OCI-LY3 (cell line): Measurements from ENCODE around the gene DOCK8.

Source experiments
- H2AFZ ChIP-seq: fragments of 200-600, 300-600 bp; shearing (Covaris generic); 2 replicates; pipeline ENCODE4 v1.6.0; 2014; ENCODE audit warnings: antibody characterized with exemption, low read depth, low read length
- H3K27ac ChIP-seq: fragments of 200-600, 300-600 bp; sonication (generic); 2 replicates; pipeline ENCODE4 v1.5.1; 2014; ENCODE audit warnings: mild to moderate bottlenecking, low read length, moderate library complexity, mixed read lengths
- H3K27me3 ChIP-seq: fragments of 200-600, 300-600 bp; sonication (generic); 2 replicates; pipeline ENCODE4 v1.6.1; 2014; ENCODE audit warnings: low read depth, low read length, mixed read lengths
- H3K36me3 ChIP-seq: fragments of 200-600, 300-600 bp; sonication (generic); replicated peaks from 2 replicates; pipeline ENCODE3; 2014; ENCODE audit warnings: low read depth, low read length, mixed read lengths
- H3K4me1 ChIP-seq: fragments of 300-600, 200-600 bp; sonication (generic); 2 replicates; pipeline ENCODE4 v1.6.1; 2014; ENCODE audit warnings: low read length, mixed read lengths
- H3K4me2 ChIP-seq: fragments of 200-600, 300-600 bp; sonication (generic); 2 replicates; pipeline ENCODE4 v1.6.1; 2014; ENCODE audit warnings: low read length, mixed read lengths
- H3K4me3 ChIP-seq: fragments of 300-600, 200-600 bp; sonication (generic); 2 replicates; pipeline ENCODE4 v1.5.1; 2014; ENCODE audit warnings: antibody characterized with exemption, mild to moderate bottlenecking, low read length, moderate library complexity
- H3K79me2 ChIP-seq: fragments of 300-600, 200-600 bp; shearing (Covaris generic); 2 replicates; pipeline ENCODE4 v1.6.1; 2014; ENCODE audit warnings: mild to moderate bottlenecking, low read length, mixed read lengths
- H3K9ac ChIP-seq: fragments of 300-600, 200-600 bp; shearing (Covaris generic); 2 replicates; pipeline ENCODE4 v1.6.0; 2014; ENCODE audit warnings: mild to moderate bottlenecking, low read length, moderate library complexity
- H3K9me3 ChIP-seq: fragments of 200-600, 300-600 bp; shearing (Covaris generic); 2 replicates; pipeline ENCODE4 v1.6.1; 2014; ENCODE audit warnings: low read length, mixed read lengths; ENCODE audit not compliant: insufficient read depth
- H4K20me1 ChIP-seq: fragments of 200-600, 300-600 bp; sonication (generic); 2 replicates; pipeline ENCODE4 v1.6.1; 2016; ENCODE audit warnings: low read length, mixed read lengths; ENCODE audit not compliant: insufficient read depth
- CTCF ChIP-seq: fragments of 200-600, 300-600 bp; sonication (generic); IDR thresholded peaks from 2 replicates; pipeline ENCODE4 v1.5.1; 2014; ENCODE audit warnings: antibody characterized with exemption, low read length, low read depth
- EZH2phosphoT487 ChIP-seq: fragments of 200-600 bp; shearing (Covaris generic); IDR thresholded peaks from 2 replicates; pipeline ENCODE4 v1.6.1; 2018; ENCODE audit warnings: antibody characterized with exemption, mixed run types, low read depth

DOCK8 gene

GRCh38 chr9:272251-273213 is 57.9 kb downstream of the DOCK8 start:
- H3K9me3 ChIP-seq: no peaks in the 10 kb centered on the region
- peak overlapping the region; percentile 82 for H3K4me3 ChIP-seq
- H4K20me1 ChIP-seq: no peaks in the 10 kb centered on the region
- H3K4me1 ChIP-seq: peaks cover 14% of the 10 kb centered on the region
- peak overlapping the region; percentile 76 for H3K4me2 ChIP-seq
- peak overlapping the region; percentile 81 for H3K9ac ChIP-seq
- H3K36me3 ChIP-seq: peaks cover 21% of the 10 kb centered on the region
- peaks cover 20% of the 10 kb centered on the region for H3K79me2 ChIP-seq
- no peak for TF ChIP-seq EZH2phosphoT487
- H3K27ac ChIP-seq: peak overlapping the region; percentile 88
- H2AFZ ChIP-seq: peak overlapping the region; percentile 93
- H3K27me3 ChIP-seq: no peaks in the 10 kb centered on the region

- H3K9ac ChIP-seq: no peak overlapping the region
- peaks cover 14% of the 10 kb centered on the region for H3K4me1 ChIP-seq
- no peaks in the 10 kb centered on the region for H4K20me1 ChIP-seq
- no peak overlapping the region for H2AFZ ChIP-seq
- H3K4me2 ChIP-seq: peak overlapping the region; percentile 76; the same call in 1 of the 2 replicates
- H3K27ac ChIP-seq: no peak overlapping the region
- H3K36me3 ChIP-seq: peaks cover 27% of the 10 kb centered on the region
- no peaks in the 10 kb centered on the region for H3K9me3 ChIP-seq
- peaks cover 20% of the 10 kb centered on the region for H3K79me2 ChIP-seq
- no peak overlapping the region for H3K4me3 ChIP-seq
- TF ChIP-seq EZH2phosphoT487 (no peak), CTCF (no peak)
- H3K27me3 ChIP-seq: no peaks in the 10 kb centered on the region
These were observed 59.7 kb downstream of the DOCK8 start for GRCh38 chr9:274406-274805.

- Histone ChIP-seq H3K9me3 (no peaks in the 10 kb centered on the region), H3K27ac (no peak overlapping the region), H3K36me3 (peaks cover 38% of the 10 kb centered on the region), H2AFZ (no peak overlapping the region), H3K79me2 (peaks cover 30% of the 10 kb centered on the region), H3K4me2 (no peak overlapping the region), H3K4me3 (no peak overlapping the region), H4K20me1 (no peaks in the 10 kb centered on the region), H3K9ac (no peak overlapping the region), H3K4me1 (peaks cover 8% of the 10 kb centered on the region), H3K27me3 (no peaks in the 10 kb centered on the region)
- no peak for TF ChIP-seq EZH2phosphoT487
- no peak for TF ChIP-seq CTCF
These were observed 63.1 kb downstream of the DOCK8 start for GRCh38 chr9:277601-278295.

- H3K27ac ChIP-seq: no peak overlapping the region
- H3K9me3 ChIP-seq: no peaks in the 10 kb centered on the region
- H3K27me3 ChIP-seq: no peaks in the 10 kb centered on the region
- peaks cover 6% of the 10 kb centered on the region for H3K4me1 ChIP-seq
- no peak overlapping the region for H3K4me3 ChIP-seq
- no peak overlapping the region for H3K9ac ChIP-seq
- H4K20me1 ChIP-seq: no peaks in the 10 kb centered on the region
- H3K36me3 ChIP-seq: peaks cover 38% of the 10 kb centered on the region
- peaks cover 29% of the 10 kb centered on the region for H3K79me2 ChIP-seq
- H3K4me2 ChIP-seq: no peak overlapping the region
- no peak overlapping the region for H2AFZ ChIP-seq
- no peak for TF ChIP-seq CTCF
- no peak for TF ChIP-seq EZH2phosphoT487
These were observed 64.0 kb downstream of the DOCK8 start for GRCh38 chr9:278651-279050.
